GM23338 (cell line): ENCODE results near the gene KLHL41. TPM values are rescaled to one million over a fixed set of nuclear protein-coding genes. Genes with fewer than 3 reads are reported as not detected.

Source experiments
- ATAC-seq: fragments of 200-7000 bp; cut with Tn5 transposase; 3 replicates; pipeline ENCODE4 v1.9.1; 2020
- DNase-seq: peaks from one replicate; pipeline ENCODE4 v3.0.0-alpha.2; 2015; ENCODE audit warnings: low spot score
- H2AFZ ChIP-seq: fragments of 200-600 bp; sonication (generic); 2 replicates; pipeline ENCODE4 v1.8.0; 2016; ENCODE audit warnings: antibody characterized with exemption, mild to moderate bottlenecking, moderate library complexity
- H3F3A ChIP-seq: fragments of 200-600 bp; sonication (generic); replicated peaks from 2 replicates; pipeline ENCODE4 v1.8.0; 2017; ENCODE audit warnings: antibody characterized with exemption, mixed run types, low read depth
- H3K27ac ChIP-seq: fragments of 200-600 bp; sonication (generic); 2 replicates; pipeline ENCODE4 v1.6.1; 2016; ENCODE audit warnings: low read depth
- H3K27me3 ChIP-seq: fragments of 200-600 bp; sonication (generic); 2 replicates; pipeline ENCODE4 v1.8.0; 2016; ENCODE audit warnings: mild to moderate bottlenecking, mixed run types, moderate library complexity; ENCODE audit not compliant: insufficient read depth
- H3K36me3 ChIP-seq: fragments of 200-600 bp; sonication (generic); 2 replicates; pipeline ENCODE4 v1.8.0; 2016; ENCODE audit warnings: mild to moderate bottlenecking; ENCODE audit not compliant: insufficient read depth
- H3K4me1 ChIP-seq: fragments of 200-600 bp; sonication (generic); 2 replicates; pipeline ENCODE4 v1.8.0; 2016; ENCODE audit warnings: mild to moderate bottlenecking, moderate library complexity; ENCODE audit not compliant: insufficient read depth
- H3K4me2 ChIP-seq: fragments of 200-600 bp; sonication (generic); 2 replicates; pipeline ENCODE4 v1.7.1; 2017; ENCODE audit warnings: mixed run types
- H3K4me3 ChIP-seq: fragments of 200-600 bp; sonication (generic); 2 replicates; pipeline ENCODE4 v1.6.1; 2016; ENCODE audit warnings: mixed run types
- H3K79me2 ChIP-seq: fragments of 200-600 bp; sonication (generic); replicated peaks from 2 replicates; pipeline ENCODE4 v1.8.0; 2017; ENCODE audit warnings: mild to moderate bottlenecking; ENCODE audit not compliant: insufficient read depth
- H3K9me2 ChIP-seq: fragments of 200-600 bp; sonication (generic); 2 replicates; pipeline ENCODE4 v1.8.0; 2017; ENCODE audit not compliant: insufficient read depth
- H4K20me1 ChIP-seq: fragments of 200-600 bp; sonication (generic); replicated peaks from 2 replicates; pipeline ENCODE4 v1.8.0; 2017; ENCODE audit warnings: mild to moderate bottlenecking; ENCODE audit not compliant: insufficient read depth
- H3K27ac Mint-ChIP-seq: 2 replicates; pipeline ENCODE4 v1.8.0; 2020; ENCODE audit warnings: inconsistent platforms, mild to moderate bottlenecking, moderate library complexity, mixed read lengths
- H3K27me3 Mint-ChIP-seq: 3 replicates; pipeline ENCODE4 v1.8.0; 2022; ENCODE audit warnings: low read depth, mild to moderate bottlenecking, moderate library complexity, mixed read lengths, inconsistent platforms; ENCODE audit not compliant: insufficient read depth, poor library complexity
- H3K36me3 Mint-ChIP-seq: 3 replicates; pipeline ENCODE4 v1.8.0; 2021; ENCODE audit warnings: low read depth, mild to moderate bottlenecking, inconsistent platforms, moderate library complexity, mixed read lengths
- H3K4me1 Mint-ChIP-seq: 3 replicates; pipeline ENCODE4 v1.8.0; 2020; ENCODE audit warnings: mild to moderate bottlenecking, inconsistent platforms, mixed read lengths
- H3K4me3 Mint-ChIP-seq: 3 replicates; pipeline ENCODE4 v1.8.0; 2021; ENCODE audit warnings: moderate library complexity, mild to moderate bottlenecking, inconsistent platforms, mixed read lengths
- H3K9me3 Mint-ChIP-seq: 3 replicates; pipeline ENCODE4 v1.8.0; 2020; ENCODE audit warnings: moderate library complexity, mild to moderate bottlenecking, inconsistent platforms, mixed read lengths
- EZH2phosphoT487 ChIP-seq: fragments of 200-600 bp; sonication (generic); IDR thresholded peaks from one replicate; pipeline ENCODE4 v1.8.1; 2018; ENCODE audit warnings: antibody characterized with exemption; ENCODE audit not compliant: unreplicated experiment
- NANOG ChIP-seq: IDR thresholded peaks from 2 replicates; pipeline ENCODE4 v1.6.1; 2016; ENCODE audit warnings: antibody characterized with exemption, borderline replicate concordance
- POLR2AphosphoS5 ChIP-seq: IDR thresholded peaks from 2 replicates; pipeline ENCODE4 v1.6.1; 2016; ENCODE audit warnings: antibody characterized with exemption, low read depth
- STAT1 ChIP-seq: IDR thresholded peaks from one replicate; pipeline ENCODE4 v1.6.1; 2016; ENCODE audit warnings: antibody characterized with exemption; ENCODE audit not compliant: unreplicated experiment
- ZNF114 ChIP-seq: fragments of 250-450 bp; sonication (Bioruptor Pico); IDR thresholded peaks from 2 replicates; pipeline ENCODE4 v1.5.0; 2020; ENCODE audit warnings: mild to moderate bottlenecking, moderate library complexity
- polyA plus RNA-seq: library from polyadenylated mRNA; unstranded; fragments of >200 nt; fragmentation: Nextera tagmentation; extraction: Ambion mirVana; gene quantifications from 2 replicates; pipeline ENCODE4 v1.2.1, GENCODE V29; 2016
- total RNA-seq: library from RNA; depleted of rRNA; stranded (reverse); fragments of >200 nt; shearing (Covaris generic); gene quantifications from 2 replicates; pipeline ENCODE4 v1.2.3, GENCODE V29; 2014
- TF ChIP-seq, protein P1 (sequence below): IDR thresholded peaks from one replicate; pipeline ENCODE4 v1.6.1; 2018; ENCODE audit warnings: antibody characterized with exemption; ENCODE audit not compliant: unreplicated experiment
- TF ChIP-seq, protein P2 (sequence below): fragments of 250-450 bp; sonication (Bioruptor Pico); IDR thresholded peaks from 2 replicates; pipeline ENCODE4 v1.5.0; 2020; ENCODE audit warnings: mild to moderate bottlenecking, moderate library complexity

KLHL41 gene
- total and polyA plus RNA-seq, 2 experiments from 2014 or later, result not detected

DNA sequence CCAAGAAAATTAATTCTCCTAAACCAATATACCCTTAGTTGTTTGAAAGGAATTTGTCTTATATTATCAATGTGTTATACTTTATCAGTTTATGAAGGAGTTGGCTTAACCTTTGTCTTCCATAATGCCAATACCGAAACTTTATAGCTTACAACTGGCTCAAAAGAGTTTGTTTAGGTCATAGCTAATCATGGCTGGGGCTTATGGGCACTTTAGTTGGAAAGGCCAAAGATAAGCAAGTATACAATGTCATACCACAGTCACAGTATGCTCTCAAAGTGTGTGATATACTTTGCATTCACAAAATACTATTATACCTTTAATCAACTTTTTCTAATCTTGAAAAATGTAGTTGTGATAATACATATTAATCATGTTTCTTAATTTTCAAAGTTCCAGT is 2.3 kb downstream of the KLHL41 start:
- Histone ChIP-seq H3K27ac (no peak overlapping the region), H3F3A (no peaks in the 10 kb centered on the region), H3K9me2 (no peaks in the 10 kb centered on the region), H3K27me3 (no peaks in the 10 kb centered on the region), H3K79me2 (no peaks in the 10 kb centered on the region), H4K20me1 (no peaks in the 10 kb centered on the region), H3K4me1 (no peaks in the 10 kb centered on the region), H2AFZ (no peak overlapping the region), H3K4me2 (no peak overlapping the region), H3K4me3 (no peak overlapping the region), H3K36me3 (no peaks in the 10 kb centered on the region)
- ATAC-seq (no peak), DNase-seq (no peak)
- TF ChIP-seq, protein P1, sequence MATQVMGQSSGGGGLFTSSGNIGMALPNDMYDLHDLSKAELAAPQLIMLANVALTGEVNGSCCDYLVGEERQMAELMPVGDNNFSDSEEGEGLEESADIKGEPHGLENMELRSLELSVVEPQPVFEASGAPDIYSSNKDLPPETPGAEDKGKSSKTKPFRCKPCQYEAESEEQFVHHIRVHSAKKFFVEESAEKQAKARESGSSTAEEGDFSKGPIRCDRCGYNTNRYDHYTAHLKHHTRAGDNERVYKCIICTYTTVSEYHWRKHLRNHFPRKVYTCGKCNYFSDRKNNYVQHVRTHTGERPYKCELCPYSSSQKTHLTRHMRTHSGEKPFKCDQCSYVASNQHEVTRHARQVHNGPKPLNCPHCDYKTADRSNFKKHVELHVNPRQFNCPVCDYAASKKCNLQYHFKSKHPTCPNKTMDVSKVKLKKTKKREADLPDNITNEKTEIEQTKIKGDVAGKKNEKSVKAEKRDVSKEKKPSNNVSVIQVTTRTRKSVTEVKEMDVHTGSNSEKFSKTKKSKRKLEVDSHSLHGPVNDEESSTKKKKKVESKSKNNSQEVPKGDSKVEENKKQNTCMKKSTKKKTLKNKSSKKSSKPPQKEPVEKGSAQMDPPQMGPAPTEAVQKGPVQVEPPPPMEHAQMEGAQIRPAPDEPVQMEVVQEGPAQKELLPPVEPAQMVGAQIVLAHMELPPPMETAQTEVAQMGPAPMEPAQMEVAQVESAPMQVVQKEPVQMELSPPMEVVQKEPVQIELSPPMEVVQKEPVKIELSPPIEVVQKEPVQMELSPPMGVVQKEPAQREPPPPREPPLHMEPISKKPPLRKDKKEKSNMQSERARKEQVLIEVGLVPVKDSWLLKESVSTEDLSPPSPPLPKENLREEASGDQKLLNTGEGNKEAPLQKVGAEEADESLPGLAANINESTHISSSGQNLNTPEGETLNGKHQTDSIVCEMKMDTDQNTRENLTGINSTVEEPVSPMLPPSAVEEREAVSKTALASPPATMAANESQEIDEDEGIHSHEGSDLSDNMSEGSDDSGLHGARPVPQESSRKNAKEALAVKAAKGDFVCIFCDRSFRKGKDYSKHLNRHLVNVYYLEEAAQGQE, result no peak
- no peak for TF ChIP-seq EZH2phosphoT487
- TF ChIP-seq STAT1, result no peak
- TF ChIP-seq, protein P2, sequence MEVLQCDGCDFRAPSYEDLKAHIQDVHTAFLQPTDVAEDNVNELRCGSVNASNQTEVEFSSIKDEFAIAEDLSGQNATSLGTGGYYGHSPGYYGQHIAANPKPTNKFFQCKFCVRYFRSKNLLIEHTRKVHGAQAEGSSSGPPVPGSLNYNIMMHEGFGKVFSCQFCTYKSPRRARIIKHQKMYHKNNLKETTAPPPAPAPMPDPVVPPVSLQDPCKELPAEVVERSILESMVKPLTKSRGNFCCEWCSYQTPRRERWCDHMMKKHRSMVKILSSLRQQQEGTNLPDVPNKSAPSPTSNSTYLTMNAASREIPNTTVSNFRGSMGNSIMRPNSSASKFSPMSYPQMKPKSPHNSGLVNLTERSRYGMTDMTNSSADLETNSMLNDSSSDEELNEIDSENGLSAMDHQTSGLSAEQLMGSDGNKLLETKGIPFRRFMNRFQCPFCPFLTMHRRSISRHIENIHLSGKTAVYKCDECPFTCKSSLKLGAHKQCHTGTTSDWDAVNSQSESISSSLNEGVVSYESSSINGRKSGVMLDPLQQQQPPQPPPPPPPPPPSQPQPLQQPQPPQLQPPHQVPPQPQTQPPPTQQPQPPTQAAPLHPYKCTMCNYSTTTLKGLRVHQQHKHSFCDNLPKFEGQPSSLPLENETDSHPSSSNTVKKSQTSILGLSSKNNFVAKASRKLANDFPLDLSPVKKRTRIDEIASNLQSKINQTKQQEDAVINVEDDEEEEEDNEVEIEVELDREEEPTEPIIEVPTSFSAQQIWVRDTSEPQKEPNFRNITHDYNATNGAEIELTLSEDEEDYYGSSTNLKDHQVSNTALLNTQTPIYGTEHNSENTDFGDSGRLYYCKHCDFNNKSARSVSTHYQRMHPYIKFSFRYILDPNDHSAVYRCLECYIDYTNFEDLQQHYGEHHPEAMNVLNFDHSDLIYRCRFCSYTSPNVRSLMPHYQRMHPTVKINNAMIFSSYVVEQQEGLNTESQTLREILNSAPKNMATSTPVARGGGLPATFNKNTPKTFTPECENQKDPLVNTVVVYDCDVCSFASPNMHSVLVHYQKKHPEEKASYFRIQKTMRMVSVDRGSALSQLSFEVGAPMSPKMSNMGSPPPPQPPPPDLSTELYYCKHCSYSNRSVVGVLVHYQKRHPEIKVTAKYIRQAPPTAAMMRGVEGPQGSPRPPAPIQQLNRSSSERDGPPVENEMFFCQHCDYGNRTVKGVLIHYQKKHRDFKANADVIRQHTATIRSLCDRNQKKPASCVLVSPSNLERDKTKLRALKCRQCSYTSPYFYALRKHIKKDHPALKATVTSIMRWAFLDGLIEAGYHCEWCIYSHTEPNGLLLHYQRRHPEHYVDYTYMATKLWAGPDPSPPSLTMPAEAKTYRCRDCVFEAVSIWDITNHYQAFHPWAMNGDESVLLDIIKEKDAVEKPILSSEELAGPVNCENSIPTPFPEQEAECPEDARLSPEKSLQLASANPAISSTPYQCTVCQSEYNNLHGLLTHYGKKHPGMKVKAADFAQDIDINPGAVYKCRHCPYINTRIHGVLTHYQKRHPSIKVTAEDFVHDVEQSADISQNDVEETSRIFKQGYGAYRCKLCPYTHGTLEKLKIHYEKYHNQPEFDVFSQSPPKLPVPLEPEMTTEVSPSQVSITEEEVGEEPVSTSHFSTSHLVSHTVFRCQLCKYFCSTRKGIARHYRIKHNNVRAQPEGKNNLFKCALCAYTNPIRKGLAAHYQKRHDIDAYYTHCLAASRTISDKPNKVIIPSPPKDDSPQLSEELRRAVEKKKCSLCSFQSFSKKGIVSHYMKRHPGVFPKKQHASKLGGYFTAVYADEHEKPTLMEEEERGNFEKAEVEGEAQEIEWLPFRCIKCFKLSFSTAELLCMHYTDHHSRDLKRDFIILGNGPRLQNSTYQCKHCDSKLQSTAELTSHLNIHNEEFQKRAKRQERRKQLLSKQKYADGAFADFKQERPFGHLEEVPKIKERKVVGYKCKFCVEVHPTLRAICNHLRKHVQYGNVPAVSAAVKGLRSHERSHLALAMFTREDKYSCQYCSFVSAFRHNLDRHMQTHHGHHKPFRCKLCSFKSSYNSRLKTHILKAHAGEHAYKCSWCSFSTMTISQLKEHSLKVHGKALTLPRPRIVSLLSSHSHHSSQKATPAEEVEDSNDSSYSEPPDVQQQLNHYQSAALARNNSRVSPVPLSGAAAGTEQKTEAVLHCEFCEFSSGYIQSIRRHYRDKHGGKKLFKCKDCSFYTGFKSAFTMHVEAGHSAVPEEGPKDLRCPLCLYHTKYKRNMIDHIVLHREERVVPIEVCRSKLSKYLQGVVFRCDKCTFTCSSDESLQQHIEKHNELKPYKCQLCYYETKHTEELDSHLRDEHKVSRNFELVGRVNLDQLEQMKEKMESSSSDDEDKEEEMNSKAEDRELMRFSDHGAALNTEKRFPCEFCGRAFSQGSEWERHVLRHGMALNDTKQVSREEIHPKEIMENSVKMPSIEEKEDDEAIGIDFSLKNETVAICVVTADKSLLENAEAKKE, result no peak
- no peak for TF ChIP-seq NANOG
- no peak for TF ChIP-seq ZNF114 (CRISPR knock-in tag)
- TF ChIP-seq POLR2AphosphoS5, result no peak
- Mint-ChIP-seq H3K4me1 (peaks cover 9% of the 10 kb centered on the region; the same call in 2 of the 3 replicates), H3K4me3 (no peak overlapping the region), H3K27ac (no peak overlapping the region), H3K36me3 (peaks cover 2% of the 10 kb centered on the region; the same call in 1 of the 3 replicates), H3K27me3 (no peaks in the 10 kb centered on the region), H3K9me3 (peaks cover 2% of the 10 kb centered on the region; the same call in 1 of the 3 replicates)
